ENCODE measurements around the gene KHSRP.

The KHSRP gene

DNA sequence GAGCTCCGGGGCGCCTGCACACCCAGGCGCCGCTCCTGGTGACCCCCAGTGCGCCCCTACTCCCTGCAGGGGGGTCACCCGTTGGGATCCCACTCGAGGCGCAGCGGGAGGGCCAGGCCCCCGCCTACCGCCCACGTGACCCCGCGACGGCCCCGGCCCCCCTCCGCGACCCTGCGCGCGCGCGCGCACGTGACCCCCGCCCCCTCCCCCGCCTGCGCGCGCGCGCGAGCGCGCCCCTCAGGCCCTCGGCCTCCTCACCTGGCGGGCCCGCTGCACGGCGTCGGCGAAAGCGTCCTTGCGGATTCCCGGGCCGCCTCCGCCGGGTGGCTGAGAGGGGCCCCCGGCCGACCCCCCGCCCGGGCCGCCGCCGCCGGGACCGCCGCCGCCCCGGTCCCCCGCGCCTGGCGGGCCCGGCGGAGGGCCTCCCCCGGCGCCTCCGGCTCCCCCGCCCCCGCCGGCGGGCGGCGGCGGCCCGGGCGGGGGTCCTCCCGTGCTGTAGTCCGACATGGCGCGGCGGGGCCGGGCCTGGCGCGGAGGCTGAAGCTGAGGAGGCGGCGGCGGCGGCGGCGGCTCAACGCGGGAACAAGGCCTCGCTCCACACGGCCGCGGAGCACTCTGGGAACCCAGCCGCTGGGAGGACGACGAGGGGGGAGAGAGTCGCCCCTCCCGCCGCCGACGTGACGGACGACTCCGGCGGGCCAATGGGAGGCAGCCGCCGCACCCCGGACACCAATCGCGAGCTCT lies at the start of gene KHSRP:
TSS of gene KHSRP (minus strand) at position 617 of the 744 bp plus-strand sequence. CDS start at position 507, 110 bp downstream.
- DNase-seq = no peak

DNA sequence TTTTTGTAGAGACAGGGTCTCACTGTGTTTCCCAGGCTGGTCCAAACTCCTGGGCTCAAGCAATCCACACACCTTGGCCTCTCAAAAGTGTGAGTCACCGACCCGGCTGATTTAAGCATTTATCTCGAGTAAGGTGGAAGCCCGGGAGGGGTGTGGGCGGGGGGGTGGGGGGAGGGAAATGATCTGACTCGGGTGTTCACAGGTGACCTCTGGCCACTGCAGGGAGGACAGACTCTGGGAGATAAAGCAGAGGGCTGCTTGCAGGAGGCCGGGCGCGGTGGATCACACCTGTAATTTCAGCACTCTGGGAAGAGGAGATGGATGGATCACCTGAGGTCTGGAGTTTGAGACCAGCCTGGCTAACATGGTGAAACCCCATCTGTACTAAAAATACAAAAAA lies 49.0 kb upstream of the KHSRP start:
- DNase-seq = no peak

GRCh38 chr19:6472713-6473112 lies 48.1 kb upstream of the KHSRP start:
- no peak for DNase-seq

DNA sequence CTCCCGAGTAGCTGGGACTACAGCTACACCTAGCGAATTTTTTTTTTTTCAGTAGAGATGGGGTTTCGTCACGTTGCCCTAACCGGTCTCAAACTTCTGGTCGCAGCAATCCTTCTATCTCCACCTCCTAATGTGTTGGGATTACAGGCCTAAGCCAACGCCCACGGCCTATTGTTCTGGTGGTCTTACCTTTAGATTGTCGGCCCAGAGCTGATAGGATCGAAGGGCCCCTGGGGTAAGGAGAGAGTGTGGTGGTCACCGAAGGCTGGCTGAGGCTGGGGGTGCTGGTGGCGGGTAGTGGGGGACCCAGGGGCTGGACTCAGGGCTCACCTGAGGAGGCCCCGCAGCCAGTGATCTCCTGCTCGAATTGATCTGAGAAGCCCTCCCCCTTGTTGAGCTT lies 46.5 kb upstream of the KHSRP start:
- DNase-seq = no peak

GRCh38 chr19:6470173-6470572 lies 45.6 kb upstream of the KHSRP start:
- DNase-seq = no peak

DNA sequence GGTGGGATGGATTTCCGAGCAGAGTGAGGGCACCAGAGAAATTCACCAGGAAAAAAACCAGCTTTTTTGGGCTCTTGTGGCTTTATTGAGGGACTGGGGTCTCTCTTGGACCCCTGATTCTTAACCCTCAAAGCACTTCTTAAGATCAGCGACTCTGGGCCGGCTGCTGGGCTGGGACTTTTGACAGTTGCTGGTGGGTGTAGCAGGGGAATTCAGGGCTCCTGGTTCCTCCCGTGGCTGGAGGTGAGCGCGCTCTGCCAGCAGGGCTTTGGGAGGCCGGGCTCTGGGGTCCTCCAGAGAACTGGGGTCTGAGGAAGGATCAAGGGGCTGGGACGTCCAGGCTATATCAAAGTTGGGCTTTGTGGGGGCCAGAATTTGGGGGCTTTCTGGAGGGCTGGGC lies 42.8 kb upstream of the KHSRP start:
- no peak for DNase-seq

DNA sequence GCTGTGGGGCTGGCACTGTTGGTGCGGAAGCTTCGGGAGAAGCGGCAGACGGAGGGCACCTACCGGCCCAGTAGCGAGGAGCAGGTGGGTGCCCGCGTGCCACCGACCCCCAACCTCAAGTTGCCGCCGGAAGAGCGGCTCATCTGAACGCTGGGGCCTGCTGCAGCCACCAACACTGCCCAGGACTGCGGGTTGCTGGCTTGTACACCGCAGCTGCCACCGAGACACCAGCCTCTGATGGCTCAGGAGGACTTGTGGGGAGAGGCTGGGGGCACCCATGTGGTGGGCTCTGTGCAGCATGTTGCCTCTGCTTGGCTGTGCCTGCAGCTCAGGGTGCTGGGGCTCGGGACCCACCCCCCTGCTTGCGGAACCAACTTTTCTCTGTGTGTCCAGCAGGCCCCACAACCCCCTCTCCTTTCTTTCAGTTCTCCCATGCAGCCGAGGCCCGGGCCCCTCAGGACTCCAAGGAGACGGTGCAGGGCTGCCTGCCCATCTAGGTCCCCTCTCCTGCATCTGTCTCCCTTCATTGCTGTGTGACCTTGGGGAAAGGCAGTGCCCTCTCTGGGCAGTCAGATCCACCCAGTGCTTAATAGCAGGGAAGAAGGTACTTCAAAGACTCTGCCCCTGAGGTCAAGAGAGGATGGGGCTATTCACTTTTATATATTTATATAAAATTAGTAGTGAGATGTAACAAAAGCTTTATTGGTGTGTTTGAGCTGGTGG lies 42.1 kb upstream of the KHSRP start:
- no peak for DNase-seq

- no peak for DNase-seq
Observed at GRCh38 chr19:6465663-6466062, 41.1 kb upstream of the KHSRP start.

- no peak for DNase-seq
Observed at GRCh38 chr19:6465006-6465405, 40.4 kb upstream of the KHSRP start.

- DNase-seq = no peak
Observed at GRCh38 chr19:6464070-6464873, 39.7 kb upstream of the KHSRP start, which contains the start of gene CRB3. TSS of gene CRB3 (plus strand) at chr19:6464271. CDS start at chr19:6464702, 431 bp downstream.

DNA sequence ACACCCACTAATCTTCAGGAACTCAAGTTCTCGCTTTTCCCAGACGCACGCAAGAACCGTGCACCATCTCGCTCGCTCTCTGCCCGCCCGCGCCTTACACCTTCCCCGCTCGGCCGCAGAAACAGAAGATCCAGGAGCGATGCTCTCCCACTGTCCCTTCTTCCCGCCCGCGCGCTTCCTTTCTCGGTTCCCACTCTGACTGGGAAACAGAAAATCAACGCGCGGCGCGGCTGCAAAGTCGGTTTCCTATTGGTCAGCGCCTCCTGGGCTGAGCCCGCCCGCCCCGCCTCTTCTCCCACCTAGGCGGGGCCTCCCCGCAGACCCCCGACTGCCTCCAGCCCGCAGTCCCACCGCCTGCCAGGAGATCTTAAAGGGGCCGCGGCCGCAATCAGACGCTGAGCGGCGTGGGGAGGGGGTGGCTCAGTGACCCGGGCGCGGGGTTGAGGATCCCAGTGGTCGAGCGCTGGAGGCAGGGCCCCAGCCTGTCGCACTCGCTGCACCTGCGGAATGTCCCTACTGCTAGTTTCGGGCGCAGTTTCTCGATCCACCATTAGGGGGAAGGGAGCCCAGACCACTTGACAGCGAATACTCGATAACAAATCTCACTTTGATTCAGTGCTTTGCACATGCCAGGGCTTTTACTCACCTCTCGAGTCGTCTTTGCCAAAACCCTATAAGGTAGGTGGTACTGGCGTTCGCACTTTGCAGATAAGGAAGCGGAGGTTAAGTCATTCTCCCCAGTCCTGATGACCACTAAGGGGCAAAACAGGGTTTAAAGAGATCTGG lies 35.7 kb upstream of the KHSRP start:
- DNase-seq = peak; percentile 88

DNA sequence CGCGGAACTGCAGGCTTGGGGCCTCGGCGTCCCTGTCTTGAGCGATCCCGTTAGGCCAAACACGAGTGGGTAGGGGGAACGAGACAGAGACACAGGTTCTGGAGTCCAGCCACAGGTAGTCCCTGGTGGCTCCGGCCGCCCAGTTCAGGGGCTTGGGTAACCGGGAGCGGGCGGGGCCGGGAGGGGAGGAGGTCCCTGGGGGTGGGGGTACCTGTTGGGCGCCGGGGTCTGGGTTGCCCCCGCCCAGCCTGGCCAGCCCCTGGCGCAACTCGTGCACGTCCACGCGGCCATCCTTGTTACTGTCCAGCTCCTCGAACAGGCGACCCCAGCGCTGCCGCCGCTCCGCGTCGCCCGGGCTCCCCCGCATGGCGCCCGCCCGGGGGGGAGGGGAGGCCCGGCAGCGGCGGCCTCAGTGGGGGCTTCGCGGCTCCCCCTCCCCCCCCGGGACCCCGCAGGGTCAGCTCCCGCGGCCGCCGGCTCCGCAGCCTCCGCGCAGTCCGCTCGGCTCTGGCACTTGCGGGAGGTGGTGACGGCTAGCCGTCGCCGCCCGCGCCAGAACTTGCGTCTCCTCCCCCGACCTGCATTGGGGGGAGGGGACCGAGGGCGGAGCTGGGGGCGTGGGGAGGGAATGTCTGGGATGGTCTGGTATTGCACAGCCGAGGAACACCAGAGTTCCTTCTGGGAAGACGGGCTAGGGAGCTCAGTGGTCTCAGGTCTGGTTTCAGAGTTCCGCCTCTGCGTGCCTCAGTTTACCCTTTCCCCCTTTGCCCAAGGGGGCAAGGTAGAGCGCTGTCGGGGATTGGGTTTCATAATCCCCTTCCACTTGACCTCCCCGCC lies 34.9 kb upstream of the KHSRP start, which contains the start of gene SLC25A23:
TSS of gene SLC25A23 (minus strand) at position 531 of the 837 bp plus-strand sequence. CDS start at position 367, 164 bp downstream.
- DNase-seq = no peak

GRCh38 chr19:6458695-6459261 lies 34.2 kb upstream of the KHSRP start:
- no peak for DNase-seq

DNA sequence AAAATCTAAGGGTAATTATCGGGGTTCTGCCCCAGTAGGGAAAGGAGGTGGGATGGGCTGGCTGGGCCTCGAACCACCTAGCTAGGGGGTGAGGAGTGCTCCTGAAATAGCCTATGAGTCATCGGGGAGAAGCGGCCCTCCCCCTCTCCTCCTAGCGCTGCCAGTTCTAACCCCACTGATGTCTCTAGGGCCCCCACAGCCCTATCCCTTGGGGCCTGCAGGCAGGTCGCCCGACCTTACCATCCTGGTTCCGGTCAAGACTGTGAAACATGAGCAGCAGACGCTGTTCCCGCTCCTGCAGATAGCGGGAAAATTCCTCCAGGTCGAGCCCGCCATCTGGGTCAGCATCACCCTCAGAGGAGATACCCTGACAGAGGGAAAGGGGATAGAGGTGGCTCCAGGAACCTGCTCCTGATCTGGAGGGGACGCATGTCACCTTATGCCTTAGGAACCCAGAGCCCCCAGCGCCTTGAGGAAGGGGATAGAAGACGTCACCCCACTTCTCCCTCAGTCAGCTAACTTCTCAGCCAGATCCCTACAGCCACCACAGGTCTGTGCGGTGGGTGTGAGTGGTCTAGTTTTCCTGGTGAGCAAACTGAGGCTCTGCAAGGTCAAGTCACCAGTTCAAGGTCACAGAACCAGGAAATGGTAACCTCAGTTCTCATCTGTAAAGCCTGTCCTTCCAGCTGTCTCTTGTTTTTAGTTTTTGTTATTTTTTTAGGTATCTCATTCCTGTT lies 33.5 kb upstream of the KHSRP start:
- DNase-seq = no peak

- DNase-seq = no peak
Observed at GRCh38 chr19:6455924-6456323, 31.3 kb upstream of the KHSRP start.

DNA sequence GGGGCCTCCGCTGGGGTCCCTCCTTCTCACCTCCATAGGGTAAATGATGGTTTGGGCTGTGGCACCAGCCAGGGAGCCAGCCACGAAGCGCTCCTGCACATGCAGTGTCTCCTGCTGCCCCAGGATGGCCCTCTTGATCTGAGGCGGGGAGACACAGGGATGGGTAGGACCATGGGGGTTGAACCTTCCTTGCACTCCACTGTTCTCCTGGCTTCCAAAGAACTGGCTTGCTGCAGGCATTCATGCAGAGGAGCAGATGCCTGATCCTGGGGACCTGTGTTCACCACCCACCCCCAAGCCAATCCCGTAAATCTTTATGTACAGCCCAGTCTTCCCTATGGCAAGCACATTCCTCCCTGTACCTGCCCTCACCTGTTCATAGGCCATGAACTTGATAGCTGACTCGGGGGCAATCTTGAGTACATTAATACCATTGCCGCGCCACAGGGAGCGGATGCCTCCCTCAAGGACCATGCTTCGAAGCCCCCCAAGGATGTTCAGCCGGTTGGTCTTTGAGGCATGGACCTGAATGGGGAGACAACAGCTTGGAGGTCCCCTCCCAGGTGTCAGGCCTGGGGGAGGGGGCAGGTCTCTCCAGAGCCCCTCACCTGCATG lies 29.4 kb upstream of the KHSRP start:
- DNase-seq = no peak

DNA sequence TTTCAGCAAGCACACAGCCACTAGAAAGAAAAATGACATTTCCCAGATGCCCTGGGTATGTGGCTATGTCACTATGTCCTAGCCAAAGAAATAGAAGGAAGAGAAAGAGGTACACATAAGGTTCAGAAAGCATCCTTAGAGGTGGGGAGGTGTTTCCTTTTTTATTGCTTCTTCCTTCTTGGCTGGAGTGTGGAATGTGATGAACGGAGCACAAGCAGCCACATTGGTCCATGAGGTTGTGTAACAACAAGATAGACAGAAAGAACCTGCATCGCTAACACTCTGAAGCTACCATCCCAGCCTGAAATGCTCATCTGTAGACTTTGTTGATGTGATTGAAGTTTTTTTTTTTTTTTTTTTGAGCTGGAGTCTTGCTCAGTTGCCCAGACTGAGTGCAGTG lies 28.3 kb upstream of the KHSRP start:
- no peak for DNase-seq

DNA sequence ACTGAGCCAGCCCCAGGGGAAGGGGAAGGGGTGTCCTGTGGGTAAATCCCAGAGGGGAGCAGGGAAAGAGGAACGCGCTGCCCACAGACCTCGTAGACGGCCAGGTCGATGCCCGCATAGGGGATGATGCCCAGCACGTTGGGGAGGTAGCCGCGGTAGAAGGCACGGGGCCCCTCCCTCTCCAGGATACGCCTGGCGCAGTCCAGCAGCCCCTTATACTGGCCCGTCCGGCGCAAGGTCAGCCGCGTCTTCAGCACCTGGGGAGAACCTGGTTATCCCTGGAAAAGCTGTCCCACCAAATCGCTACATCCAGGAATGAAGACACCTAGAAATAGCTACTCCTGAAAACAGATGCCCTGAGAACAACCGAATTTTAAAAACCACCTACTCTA lies 27.6 kb upstream of the KHSRP start:
- no peak for DNase-seq

DNA sequence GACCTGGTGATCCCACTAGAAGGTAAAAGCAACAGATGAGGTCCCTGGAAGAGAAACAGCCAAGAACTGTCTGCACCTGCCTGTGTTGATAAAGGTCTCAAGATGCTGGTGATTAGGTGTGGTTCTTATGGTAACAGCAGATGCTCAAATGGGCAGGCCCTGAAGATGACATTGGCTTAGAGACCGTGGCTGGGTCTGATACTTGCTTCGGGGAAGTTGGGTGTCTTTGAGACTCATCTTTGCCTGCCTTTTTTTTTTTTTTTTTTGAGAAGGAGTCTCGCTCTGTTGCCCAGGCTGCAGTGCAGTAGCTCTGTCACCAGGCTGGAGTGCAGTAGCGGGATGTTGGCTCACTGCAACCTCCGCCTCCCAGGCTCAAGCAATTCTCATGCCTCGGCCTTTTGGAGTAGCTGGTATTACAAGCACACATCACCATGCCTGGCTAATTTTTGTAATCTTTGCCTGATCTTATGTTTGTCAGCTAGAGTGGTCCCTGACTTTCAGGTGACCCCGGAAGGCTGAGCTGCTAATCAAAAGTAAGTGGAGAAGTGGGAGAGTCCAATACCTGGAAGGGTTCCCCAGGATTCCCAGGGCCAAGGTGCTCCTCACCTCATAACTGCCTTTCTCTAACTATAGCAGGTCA lies 27.1 kb upstream of the KHSRP start:
- no peak for DNase-seq

GRCh38 chr19:6450166-6450565 lies 25.6 kb upstream of the KHSRP start:
- DNase-seq = peak; percentile 12
